SK-N-DZ (cell line): Measurements from ENCODE around the gene RSBN1L. TPM values are rescaled to one million over a fixed set of nuclear protein-coding genes. Genes with fewer than 3 reads are reported as not detected.
"Not testable (repeated sequence)": the region's sequence is repeated elsewhere in the genome, so short reads cannot be mapped to it uniquely, and the experiment has no call there.

Experiments used
- DNase-seq: peaks from one replicate; pipeline ENCODE4 v3.0.0-alpha.2; 2015; ENCODE audit warnings: low spot score
- polyA plus RNA-seq, 2 experiments: library from polyadenylated mRNA; depleted of rRNA; stranded (reverse); fragments of >200 nt; gene quantifications; 2 replicates each; pipeline ENCODE4 v1.2.3, GENCODE V29; 2014

Gene RSBN1L
- 14.4 and 18.4 TPM in 2 replicates for polyA plus RNA-seq (2014; cell fraction: cytosol; rRNA removed)
- polyA plus RNA-seq (2014; cell fraction: nucleus; rRNA removed), result 14.6 and 18.3 TPM in 2 replicates

DNA sequence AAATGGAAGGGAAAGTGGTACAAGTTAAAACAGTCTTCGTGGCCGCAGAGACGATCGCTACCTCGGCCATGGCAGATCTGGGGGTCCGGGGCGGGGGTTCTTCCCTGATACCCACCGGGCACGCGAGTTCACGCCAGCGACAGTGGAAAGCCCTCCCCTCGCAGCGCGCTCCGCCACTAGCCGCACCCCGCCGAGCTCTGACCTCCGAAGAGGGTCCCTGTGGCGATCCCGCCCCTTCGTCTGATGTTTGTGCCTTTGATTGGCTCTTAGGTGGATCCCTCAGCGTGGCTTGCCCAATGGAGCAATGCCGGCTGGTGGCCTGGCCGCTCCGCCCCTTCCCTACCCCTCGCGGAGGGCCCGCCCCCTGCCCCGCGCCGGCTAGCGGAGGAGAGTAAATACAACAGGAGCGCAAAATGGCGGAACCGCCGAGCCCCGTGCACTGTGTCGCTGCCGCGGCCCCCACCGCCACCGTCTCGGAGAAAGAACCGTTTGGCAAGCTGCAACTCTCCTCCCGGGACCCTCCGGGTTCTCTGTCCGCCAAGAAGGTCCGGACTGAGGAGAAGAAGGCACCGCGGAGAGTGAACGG lies at the start of gene RSBN1L:
Gene RSBN1L (plus strand): TSS at position 403 of the 586 bp plus-strand sequence. CDS start 11 bp downstream, at position 414.
- DNase-seq, result peak; percentile 98

DNA sequence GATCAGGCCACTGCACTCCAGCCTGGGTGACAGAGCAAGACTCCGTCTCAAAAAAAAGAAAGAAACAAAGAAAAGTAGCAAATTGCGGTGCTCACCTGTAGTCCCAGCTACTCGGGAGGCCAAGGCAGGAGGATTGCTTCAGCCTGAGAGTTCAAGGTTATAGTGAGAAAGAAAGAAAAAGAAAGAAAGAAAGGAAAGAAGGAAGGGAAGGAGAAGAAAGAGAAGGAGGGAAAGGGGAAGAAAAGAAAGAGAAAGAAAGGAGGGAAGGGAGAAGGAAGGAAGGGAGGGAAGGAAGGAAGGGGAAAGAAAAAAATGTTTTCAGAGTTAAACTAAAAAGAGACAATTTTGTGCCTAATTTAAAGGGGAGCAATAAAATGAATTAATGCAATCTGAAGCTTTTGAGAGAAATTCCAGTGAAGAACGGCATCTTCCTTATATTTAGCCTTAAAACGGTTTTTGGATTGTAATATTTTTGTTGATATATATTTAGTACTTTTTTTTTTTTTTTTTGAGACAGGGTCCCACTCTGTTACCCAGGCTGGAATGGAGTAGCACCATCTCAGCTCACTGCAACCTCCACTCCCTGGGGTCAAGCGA lies 47.4 kb upstream of the RSBN1L start:
- DNase-seq, result no peak

DNA sequence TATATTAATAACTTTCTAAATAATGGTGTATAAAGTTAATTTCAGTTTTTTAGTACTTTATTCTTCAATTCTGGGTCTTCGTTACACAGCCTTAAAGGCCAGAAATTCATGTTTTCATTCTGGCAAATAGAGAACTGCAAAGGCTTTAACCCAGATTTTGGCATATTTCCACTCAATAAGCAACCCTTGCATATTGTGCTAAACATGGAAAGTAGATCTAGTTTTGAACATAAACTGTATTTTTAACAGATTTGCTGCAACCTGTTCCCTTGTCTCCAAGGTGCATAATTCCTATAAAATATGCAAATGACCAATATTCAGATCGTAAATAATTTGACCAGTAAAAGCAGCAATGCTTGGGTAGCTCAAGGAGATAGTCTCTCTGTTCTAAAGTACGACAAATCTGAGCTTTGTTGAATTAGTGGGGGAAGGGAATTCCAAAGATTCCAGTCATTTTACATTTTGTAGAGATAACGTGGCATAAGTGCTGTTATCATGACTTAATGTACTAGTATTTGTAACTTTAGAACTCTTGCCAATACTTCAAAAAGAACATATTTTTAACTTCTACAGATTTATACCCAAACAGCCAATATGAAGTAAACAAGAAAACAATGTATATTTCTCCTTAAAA lies 46.4 kb upstream of the RSBN1L start:
- DNase-seq, result no peak

DNA sequence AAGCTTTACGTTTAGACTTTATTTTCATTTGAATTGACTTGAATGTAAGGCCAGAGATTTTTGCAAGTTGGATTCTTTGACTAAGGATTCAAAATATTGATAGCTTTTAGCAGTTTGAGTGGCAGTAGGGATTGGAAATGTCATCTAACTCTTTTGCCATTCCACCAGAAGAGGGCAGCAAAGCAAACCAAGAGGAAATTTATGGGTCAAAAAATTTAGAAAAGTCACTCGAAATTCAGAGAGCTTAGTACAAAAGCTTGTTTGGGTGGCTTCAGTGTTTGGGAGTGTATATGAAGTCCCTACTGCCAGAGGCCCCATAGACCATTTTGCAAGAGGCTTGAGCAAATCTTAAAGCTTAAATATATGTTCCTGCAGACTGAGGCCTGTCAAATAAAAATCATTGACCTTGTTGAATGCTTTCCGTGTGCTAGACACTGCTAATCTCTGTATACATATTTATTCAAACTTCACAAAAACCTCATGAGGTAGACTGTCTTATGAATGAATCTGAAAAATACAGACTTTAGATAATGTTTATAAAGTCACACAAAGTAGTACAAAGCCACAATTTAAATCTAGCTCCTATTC lies 44.6 kb upstream of the RSBN1L start:
- peak; percentile 36 for DNase-seq

DNA sequence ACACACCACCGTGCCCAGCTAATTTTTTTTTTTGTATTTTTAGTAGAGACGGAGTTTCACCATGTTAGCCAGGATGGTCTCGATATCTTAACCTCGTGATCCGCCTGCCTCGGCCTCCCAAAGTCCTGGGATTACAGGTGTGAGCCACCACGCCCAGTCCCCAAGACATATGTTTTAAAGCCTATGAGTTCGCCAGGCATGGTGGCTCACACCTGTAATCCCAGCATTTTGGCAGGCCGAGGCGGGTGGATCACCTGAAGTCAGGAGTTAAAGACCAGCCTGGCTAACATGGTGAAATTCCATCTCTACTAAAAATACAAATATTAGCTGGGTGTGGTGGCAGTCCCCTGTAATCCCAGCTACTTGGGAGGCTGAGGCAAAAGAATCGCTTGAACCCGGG lies 43.4 kb upstream of the RSBN1L start:
- DNase-seq, result not testable (repeated sequence)

DNA sequence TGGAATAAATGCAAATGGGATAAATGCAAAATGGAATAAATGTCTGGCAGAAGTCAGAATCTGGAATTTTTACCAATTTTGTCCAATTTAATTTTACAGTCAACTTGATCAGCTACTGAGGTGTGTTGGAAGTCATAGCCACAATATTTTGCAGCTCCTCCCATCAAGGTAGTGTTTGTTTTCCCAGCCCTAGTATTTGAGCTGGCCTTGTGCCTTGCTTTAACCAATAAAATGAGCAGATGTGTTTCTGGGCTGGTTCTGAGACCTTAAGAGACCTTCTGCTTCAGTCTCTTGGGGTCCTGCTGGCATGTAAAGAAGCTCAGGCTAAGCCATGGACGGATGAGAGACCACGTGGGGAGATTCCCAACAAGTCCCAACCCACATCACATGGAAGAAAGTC lies 42.7 kb upstream of the RSBN1L start:
- no peak for DNase-seq

DNA sequence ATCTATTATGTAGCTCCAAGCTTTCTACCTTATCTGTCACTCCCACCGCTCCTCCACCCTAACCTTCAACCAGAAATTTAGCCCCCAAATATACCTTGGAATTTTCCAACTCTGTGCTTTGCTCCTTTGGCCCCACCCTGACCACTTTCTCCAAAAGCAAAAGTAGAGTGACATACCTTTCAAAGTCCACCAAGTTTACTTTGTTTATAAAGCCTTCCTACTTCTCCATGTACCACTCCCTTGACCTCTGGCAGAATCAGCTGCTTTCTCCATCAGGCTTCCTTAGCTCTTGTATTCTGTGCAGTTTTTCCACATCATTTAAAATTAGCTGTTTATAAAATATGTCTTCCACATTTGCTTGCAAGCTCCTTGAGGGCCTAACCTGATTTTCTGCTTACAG lies 40.9 kb upstream of the RSBN1L start:
- DNase-seq, result no peak

DNA sequence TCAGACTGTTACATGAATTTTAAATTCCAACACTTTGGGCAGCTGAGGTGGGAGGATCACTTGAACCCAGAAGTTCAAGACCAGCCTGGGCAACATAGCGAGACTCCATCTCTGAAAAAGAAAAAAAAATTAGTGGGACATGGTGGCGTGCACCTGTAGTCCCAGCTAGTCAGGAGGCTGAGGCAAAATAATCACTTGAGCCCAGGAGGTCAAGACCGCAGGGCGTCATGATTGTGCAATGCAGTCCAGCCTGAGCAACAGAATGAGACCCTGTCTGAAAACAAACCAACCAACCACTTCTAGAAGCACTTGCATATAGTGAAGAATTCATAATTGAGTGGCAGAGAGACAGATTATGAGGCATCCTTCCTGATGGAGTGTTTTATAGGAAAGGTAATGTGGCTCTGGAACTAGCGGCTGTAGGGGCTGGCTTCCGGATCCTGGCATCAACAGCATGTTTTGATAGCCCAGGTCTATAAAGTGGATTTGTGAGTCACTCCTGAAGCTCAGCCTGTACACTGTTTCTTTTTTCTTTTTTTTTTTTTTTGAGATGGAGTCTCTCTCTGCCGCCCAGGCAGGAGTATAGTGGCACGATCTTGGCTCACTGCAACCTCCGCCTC lies 40.3 kb upstream of the RSBN1L start:
- DNase-seq, result no peak

DNA sequence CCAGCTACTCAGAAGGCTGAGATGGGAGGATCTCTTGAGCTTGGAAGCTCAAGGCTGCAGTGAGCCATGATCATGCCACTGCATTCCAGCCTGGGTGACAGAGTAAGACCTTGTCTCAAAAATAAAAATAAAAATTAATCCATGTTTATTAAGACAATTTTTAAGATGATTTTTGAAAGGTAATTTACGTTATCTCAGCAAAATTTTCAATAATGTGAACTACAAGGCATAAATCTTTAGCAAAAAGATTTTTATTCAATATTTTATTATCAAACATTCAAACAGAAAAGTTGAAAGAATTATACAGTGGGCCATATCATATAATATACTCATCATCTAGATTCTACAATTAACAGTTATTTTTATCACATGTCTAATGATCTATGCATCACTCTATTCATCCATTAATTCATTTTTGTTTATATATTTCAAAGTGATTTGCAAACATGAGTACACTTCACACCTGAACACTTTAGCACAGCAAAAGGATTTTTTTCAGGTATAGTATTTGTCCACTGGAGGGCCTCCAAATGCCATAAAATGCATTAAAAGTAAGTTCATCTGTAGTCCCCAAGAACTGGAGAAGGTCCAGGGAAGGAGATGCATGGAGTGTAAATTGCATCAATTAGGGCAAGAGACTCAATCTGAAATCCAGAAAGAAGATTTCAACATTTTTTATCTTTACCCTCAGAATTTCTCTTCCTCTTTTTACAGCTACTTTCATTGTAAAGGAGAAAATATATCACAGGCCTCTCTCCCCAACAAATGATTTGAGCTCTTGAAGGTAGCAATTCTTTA lies 38.6 kb upstream of the RSBN1L start:
- DNase-seq, result peak; percentile 55

DNA sequence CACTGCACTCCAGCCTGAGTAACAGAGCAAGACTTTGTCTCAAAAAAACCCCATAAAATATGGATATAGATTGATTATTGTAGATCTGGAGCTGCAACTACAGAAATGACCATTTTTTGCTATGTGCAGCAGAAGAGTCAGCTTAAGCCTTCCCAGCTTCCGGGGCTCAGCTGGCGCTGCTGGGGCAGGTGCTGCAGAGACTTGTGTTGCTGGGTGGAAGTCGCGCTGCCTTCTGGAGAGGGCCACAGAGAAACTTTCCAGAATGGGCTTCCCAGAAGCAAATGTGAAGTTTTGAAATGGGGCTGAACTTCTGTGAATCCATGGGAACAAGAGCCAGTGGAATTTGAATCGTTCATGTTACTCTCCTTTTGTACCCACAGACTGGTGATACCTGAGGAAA lies 37.3 kb upstream of the RSBN1L start:
- DNase-seq, result no peak

DNA sequence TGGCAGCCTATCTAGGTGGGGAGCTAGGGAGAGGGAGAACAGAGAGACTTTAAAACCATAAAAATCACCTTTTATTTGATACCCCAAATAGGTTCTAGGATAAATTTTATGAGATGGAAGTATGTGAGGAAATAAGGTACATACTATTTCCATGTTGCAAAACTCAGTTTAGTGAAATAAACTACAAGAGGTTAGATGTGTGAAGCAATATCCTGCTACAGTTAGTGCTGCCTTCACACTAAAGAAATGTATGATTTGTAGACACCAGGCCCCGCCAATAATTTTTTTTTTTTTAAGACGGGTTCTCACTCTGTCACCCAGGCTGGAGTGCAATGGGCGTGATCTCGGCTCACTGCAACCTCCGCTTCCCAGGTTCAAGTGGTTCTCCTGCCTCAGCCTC lies 34.4 kb upstream of the RSBN1L start:
- no peak for DNase-seq

DNA sequence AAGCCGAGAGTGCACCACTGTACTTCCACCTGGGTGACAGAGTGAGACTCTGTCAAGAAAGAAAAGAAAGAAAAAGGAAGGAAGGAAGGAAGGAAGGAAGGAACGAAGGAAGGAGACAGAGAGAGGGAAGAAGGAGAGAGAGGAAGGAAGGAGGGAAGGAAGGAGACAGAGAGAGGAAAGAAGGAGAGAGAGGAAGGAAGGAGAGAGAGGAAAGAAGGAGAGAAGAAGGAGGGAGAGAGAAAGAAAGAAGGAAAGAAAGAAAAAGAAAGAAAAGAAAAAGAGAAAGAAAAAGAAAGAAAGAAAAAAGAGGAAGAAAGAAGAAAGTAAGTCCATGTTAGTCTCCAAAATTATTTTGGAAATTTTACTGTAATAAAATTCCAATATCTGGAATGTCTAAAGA lies 33.4 kb upstream of the RSBN1L start:
- no peak for DNase-seq

DNA sequence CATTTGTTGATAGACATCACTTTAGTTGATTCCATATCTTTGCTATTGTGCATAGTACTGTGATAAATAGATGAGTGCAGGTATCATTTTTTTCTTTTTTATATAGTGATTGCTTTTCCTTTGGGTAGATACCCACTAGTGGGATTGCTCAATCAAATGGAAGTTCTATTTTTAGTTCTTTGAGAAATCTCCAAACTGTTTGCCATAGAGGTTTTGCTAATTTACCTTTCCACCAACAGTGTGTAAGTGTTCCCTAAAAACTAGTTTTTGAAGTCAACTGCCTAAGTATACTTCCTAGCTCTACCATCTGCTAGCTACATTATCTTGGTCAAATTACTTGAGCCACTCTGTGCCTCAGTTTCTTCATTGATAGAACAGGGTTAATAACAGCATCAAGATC lies 31.5 kb upstream of the RSBN1L start:
- no peak for DNase-seq

DNA sequence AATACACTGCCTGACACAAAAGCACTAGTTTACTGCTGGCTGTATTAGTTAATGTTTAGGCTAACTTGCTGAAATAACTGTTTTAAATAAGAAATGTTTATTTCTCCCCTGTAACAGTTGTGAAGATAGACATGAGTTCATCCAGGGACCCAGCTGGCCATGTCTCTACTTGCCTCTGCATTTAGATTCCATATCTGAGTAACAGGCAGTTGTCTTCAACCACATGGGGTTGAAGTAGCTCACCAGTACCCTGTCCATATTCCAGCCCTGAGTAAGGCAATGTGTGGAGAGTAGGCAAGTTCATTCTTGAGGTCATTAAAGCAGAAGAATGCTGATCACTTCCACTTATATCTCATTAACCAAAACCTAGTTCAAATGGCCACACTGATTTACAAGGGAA lies 31.1 kb upstream of the RSBN1L start:
- no peak for DNase-seq

DNA sequence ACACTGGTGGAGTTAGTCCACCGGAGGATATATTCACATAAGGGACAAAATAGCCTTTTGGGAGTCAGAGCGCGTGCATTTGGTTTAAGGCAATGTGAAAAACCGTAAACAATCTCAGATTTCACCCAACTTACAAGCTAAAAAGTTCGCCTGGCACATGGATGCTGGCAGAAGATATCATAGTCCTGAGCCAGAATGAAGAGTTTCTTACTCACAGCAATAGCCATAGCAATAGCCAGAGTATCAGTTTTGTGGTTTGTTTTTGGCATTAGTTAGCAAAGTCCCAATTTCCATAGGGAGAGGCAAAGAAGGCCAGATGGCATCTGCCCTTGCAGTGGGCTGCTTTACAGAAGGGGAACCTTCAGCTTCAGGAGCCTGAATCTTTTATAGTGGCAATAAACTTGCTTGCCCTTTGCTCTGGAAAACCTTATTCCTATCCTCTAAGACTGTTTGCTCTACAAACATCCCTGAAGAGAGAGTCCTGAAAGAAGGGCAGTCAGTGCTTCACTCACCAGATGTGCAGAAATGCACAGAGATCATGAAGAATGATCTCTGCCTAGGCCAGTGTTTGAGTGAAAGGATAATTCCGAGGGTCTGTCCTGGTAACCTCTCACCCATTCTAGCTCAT lies 28.7 kb upstream of the RSBN1L start:
- no peak for DNase-seq

DNA sequence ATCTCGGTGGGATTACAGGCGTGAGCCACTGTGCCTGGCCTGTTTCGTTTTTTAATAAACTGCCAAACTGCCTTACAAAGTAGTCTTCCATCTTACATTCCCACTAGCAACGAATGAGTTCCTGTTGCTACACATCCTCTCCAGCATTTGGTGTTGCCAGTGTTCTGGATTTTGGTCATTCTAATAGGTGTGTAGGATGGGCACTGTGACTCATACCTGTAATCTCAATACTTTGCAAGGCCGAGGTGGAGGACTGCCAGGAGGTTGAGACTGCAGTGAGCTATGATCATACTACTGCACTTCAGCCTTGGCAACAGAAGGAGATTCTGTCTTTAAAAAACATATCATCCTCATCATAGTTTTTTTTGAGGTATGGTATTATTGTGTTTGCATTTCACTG lies 21.4 kb upstream of the RSBN1L start:
- DNase-seq, result no peak

DNA sequence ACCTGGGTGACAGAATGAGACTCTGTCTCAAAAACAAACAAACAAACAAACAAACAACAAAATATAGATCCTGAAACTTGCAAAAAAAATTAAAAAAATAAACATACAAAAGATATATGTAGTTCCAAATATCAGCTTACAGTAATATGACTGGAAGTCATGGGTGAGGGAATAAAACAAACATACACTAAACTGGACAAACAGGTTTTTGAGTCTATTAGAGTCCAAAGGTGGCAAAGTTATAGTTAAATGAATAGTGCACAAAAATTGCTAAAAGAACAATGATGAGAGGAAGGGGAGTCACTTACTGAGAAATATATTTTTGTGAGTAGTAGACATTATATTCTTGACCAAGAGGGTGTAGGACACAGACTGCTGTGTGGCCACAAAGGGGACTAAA lies 16.7 kb upstream of the RSBN1L start:
- DNase-seq, result no peak

DNA sequence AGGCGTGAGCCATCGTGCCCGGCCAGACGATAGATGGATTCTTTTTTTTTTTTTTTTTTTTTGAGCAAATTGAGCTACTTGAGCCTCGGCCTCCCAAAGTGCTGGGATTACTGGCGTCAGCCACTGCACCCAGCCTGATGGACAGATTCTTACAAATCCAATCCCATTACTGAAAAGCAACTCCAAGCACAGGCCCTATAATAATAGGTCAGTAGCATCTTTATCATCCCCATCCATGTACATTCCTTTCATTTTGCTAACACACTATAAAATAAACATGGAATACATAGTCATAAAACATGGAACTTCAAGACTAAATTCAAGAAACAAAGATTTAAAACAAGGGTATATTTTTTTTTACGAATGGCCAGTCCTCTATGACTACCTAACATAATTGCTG lies 16.0 kb upstream of the RSBN1L start:
- no peak for DNase-seq

DNA sequence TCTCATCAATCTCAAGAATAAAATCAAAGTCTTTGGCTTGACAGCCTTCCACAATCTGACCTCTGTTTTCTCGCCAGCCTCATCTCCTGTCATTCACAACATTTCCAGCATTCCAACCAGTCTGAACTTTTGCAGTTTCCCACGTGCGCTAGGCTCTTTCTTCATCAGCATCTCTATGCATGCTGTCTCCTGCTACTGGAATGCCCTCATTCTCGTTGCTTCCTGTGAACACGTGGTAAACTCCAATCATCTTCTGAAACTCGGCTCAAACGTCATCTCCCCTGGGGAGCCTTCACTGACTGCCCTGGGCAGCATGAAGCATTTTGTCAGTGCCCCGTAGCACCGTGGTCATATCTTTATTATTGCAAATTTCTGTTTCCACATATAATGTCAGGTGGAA lies 12.2 kb upstream of the RSBN1L start:
- no peak for DNase-seq

DNA sequence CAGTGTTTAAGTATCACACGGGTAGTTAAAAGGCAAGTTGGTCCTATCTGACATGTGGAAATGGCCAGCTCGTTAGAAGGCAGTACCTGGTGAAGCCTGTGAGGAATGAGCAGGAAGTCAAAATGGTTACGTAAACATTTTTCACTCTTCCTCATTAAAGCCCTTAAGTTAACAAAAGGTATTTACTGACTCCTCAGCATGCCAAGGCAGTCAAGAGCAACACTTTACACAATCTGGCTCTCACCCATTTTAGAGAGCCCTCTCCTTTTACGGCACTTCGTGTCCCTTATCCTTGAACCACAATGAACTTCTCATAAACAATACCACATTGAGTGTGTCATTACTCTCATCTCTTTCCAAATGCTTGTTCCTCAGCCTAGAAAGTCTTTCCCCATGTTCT lies 11.0 kb upstream of the RSBN1L start:
- DNase-seq, result no peak

DNA sequence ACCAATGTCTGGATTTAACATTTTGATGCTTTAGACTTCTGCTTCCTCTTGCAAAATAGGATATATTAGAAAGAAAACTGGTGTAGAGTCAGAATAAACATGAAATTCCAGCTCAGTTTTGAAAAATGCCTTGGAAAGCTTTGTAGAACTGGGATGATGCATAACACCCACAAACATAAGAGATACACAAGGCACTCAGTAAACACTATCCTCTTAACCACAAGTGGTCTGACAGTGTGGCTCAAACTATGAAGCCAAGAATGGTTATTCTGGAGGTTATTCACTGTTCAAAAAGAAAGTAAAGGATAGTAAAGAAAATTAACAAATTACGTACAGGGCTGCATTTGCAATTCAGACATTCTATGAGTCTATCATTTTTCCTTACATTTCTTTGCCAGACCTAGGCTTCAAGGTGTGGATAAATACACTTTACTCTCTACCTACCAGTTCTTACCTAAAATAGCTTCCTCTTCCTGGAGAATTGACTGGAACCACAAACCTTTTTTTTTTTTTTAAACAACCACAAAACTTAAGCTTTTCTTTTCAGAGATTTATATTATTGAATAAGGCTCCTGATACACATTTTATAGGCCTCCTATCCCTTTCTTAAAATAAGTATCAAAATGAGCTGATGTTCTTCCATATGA lies 9.0 kb upstream of the RSBN1L start:
- no peak for DNase-seq
